Activated T-cell treated with anti-CD3 and anti-CD28 coated beads for 1 hour (primary cell): ENCODE measurements around the gene CHMP4A.
A peak's percentile ranks its signal among the peaks of the same experiment; 100 is the strongest.
"Not testable (repeated sequence)": the region's sequence is repeated elsewhere in the genome, so short reads cannot be mapped to it uniquely, and the experiment has no call there.

Experiments
- DNase-seq: peaks from one replicate; pipeline ENCODE4 v3.0.0-alpha.2; 2020; ENCODE audit warnings: low read depth

CHMP4A gene

DNA sequence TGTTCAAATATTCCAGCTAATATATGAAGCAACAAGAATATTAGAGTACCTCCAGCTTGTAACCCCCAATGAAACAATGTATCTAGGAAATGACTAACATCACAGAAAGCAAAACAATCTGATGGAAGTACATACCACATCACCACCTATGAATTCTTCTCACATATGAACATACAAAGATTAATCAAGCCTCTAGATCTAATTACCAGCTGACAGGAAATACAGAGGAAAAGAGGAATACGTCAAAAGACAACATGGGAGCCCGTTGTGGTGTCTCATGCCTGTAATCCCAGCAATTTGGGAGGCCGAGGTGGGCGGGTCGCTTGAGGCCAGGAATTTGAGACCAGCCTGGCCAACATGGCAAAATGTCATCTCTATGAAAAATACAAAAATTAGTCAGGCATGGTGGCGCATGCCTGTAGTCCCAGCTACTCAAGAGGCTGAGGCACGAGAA, 11.4 kb upstream of the CHMP4A start:
- DNase-seq = no peak

DNA sequence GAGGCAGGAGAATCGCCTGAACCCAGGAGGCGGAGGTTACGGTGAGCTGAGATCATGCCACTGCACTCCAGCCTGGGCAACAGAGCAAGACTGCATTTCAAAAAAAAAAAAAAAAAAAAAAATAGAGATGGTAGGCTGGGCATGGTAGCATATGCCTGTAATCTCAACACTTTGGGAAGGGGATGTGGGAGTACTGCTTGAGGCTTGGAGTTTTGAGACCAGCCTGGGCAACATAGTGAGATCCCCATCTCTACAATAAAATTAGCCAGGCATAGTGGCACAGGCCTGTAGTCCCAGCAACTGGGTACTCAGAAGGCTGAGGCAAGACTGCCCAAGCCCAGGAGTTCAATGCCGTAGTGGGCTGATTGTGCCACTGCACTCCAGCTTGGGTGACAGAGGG, 9.7 kb upstream of the CHMP4A start:
- not testable (repeated sequence) for DNase-seq

DNA sequence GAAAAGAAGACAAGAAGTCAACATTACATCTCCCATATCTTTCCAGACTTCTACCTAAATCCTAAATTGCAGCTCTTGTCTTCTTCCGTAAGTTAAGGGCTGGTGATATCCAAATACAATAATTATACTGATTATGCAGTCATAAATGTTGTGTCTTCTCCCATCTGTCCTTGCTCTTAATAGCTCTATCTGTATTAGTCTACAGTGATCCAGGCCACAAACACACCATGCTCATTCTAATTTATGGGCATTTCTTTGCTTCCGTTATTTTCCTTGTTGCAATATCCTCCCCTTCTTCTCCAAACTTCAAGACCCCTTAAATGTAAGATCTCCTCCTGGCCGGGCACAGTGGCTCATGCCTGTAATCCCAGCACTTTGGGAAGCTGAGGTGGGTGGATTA, 6.2 kb upstream of the CHMP4A start:
- no peak for DNase-seq

DNA sequence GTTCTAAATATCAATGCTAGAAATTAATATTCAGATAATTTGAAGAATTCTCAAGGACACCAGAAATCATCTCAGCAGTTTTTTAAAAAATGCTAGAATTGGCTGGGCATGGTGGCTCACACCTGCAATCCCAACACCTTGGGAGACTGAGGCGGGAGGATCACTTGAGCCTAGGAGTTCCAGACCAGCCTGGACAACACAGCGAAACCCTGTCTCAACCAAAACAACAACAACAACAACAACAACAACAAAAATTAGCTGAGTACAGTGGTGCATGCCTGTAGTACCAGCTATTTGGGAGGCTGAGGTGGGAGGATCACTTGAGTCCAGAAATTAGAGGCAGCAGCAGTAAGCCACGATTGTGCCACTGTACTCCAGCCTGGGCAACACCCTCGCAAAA, 5.8 kb upstream of the CHMP4A start:
- no peak for DNase-seq

DNA sequence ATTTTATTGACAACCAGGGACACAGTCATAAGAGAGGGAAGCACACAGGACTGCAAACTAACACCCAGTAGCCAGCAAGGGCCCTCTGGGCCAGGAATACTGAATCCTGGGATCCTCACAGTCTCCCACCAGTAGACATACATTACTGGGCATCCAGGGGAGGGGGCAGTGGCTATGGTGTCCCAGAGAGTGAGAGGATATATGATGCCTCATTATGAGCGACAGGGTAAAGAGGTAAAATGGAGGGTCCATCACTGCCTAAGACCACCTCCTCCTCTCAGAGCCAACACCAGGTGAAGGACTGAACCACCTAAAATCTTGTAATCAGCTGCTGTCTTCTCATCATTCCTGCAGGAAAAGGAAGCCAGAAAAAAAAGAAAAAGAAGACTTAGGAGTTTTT, 3.6 kb upstream of the CHMP4A start:
- DNase-seq = not testable (repeated sequence)

DNA sequence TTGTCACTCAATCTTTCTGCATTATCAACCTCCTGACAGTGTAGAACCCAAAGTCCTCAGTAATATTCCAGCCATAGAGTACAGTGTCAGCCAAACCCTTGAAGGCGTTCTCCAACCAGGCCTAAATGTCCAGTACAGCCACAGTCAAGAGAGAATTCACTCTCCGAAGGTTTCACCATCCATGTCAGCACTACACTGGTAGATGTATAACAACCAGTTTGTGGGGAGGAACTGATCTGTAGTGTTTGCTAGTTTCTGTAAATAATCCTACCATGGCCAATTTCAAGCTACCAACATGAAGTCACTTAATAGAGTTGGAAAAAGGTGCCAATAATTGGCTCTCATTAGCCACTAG, 3.0 kb upstream of the CHMP4A start:
- no peak for DNase-seq

DNA sequence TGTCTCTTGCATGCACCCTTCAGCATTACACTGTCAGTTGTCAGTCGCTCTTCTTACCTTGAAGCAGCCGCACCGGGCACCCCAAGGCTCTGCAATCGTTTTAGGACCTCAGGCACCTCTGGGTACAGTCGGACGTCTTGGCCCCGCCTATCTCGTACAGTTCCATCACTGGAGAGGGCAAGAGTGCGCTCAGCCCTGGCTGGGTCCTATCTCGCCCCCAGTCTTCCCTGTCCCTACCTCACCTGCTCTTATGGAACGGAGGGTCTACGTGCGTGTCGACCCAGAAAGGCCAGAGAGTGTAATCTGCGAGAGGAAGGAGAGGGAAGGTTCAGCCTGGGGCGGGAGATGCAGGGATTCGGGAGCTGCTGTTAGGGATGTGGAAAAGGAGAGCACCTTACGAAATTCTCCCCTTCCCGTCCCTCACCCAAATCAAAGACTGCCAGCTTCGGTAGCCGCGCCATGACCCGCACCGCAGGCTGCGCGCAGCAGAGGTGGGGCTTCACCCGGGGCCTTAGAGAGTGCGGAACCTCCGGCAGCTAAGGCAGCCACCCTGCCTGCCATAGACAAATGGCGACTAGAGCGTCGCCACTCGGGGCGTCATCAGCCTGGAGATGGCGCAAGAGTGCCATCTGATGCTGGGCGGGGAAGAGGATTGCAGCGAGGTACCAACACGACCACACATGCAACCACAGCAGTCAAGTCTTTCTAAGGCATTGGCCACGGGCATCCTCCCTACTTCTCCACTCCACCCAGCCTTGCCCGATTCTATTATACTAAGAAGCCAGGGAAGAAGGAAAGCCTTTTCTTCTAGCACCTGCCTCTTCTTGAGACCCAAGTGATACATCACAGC, 2.4 kb upstream of the CHMP4A start, which contains the start of gene MDP1:
TSS of gene MDP1 (minus strand) at position 572 of the 850 bp plus-strand sequence. CDS start at position 461, 111 bp downstream.
- peak; percentile 75 for DNase-seq

DNA sequence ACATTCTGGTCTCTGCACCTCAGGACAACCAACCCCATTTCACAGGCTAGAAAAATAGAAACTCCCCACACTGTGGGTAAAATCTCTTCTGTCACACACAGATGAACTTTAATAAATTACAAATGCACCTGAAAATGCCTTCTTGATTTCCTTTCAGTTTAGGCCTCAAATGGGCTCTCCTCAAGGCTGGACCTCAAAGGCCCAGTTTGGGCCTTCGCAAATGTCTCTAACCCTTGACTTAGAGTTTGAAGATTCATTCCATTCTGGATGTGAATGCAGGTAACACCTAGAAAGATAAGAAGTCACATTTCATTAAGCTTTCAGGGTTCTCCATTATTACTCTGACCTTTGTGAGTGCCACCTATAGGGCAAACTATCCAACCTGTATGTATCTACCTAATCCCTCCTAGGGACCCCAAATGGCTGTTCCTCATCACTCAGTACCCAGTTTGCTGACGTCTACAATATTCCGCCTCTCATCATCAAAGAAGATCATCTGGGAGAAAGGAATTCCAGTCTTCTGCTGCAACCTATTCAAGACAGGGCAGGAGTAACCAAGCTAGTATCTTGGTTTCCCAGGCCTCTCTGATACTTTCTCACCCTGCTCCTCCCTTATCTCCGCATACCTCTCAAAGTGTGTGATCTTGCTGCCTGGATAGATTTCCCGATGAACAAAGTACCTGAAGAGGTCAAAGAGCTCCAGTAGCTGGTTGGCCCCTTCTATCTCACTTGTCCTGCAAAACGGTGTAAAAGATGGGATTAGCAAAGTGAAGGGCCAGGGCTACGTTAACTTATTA, 776 bp upstream of the CHMP4A start:
- no peak for DNase-seq

DNA sequence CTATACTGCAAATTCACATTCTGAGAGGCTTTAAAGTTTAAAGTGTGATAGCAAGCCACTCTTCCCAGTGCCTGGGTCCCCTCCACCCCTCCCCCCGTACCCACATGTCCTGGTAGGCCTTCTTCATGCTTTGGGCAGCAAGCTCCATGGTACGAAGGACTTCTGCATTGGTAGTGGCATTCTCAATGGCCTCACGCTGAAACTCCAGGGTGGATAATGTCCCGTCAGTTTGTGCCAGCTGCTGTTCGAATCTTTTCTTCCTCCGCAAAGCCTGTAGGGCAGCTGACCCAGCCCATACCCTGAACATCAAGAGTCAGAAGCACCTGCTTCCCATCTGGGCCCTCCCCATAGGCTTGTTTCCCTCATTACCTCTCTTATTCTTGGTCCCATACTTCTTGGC, 2.0 kb downstream of the CHMP4A start:
- DNase-seq = no peak

DNA sequence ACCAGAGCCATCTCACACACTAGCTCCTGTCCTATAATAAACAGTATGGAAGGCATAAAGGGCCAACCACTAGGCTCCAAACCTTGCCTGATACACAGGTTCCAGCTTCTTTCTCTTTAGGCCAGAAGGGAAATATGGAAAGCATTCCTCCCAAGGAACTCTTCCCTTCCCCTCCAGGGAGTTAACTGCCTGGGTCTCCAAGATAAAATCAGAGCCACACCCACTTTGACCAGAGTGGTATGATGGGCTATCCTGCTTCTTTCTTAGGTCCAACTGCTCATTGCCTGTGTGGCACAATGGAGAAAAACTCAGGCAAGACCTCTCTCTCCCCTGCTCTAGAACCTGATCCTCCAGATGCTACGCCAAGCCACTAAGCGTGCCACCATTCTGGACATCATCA, 5.7 kb downstream of the CHMP4A start:
- no peak for DNase-seq

DNA sequence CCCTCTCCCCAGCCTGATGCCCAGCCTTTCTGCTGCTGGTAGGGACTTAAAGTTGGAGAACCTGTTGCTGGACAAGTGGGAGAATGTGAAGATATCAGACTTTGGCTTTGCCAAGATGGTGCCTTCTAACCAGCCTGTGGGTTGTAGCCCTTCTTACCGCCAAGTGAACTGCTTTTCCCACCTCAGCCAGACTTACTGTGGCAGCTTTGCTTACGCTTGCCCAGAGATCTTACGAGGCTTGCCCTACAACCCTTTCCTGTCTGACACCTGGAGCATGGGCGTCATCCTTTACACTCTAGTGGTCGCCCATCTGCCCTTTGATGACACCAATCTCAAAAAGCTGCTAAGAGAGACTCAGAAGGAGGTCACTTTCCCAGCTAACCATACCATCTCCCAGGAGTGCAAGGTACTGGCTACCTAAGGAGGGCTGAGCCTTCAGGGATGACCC, 6.2 kb downstream of the CHMP4A start:
- no peak for DNase-seq

DNA sequence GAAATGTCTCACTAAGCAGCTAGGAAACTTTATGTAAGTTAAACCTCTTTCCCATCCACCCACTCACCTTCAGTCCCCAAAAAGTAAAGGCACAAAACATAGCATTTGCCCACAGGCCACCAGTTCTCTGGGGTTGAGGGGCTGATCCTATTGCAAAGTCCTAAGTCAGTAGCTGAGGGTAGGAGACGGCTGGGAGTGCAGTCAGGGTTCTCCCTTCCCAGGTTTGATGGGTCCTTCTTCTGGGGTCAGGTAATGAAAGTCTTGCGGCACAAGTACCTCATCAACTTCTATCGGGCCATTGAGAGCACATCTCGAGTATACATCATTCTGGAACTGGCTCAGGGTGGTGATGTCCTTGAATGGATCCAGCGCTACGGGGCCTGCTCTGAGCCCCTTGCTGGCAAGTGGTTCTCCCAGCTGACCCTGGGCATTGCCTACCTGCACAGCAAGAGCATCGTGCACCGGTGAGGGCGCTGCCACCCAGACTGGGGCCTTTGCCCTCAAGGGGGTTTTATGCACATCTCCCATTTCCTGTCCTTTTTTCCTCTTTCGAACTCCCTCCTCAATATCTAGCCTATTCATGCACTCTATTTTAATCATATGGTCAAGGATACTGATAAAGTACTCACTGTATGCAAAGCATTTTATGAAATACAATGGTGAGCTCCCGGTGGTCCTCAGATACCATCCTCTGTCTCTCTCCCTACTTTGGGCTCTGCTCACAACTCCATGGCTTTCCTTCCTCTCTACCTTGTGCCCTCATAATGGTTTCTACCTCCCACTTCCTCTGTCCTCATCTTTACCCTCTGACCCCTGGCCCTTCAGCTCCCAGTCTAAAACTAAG, 6.8 kb downstream of the CHMP4A start:
- DNase-seq = no peak

DNA sequence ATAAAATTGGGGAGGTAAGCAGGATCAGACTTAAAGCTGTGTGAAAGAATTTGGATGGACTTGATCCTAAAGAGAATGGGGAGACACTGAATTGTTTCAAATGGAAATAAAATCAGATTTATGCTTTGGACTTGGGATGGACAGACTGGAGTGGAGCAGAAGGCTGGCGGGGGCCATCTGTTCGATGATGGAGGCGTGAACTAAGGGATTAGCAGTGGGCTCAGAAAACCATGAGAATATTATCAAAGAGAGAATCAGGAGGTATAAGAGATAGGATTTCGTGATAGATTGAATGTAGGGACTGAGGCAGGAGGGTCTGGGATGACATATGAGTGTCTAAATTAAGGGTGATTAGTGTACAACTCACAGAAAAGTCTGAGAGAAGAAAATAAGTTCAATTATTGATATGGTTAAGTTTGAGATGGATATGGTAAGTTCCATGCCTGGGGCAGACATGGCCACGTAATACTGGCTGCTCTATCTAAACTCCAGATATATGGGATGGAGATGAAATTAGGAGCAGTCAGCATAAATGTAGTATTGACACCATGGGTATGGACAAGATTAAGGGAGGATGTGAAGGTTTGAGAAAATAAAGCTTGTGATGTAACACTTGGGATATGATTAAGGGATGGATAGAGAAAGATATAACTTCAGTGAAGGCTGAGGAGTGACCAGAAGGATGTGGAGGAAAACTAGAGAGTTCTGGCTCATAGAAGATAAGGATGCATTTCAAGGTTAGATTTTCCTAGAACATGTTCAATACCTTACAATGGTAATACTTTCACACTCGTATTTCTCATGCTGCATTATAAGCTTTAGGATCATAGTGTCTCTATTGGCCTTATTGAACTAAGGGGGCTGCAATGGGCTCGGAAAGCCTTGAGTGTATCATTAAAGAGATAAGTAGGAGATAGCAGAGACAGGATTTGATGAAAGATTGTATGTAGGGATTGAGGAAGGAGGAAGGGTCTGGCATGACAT, 8.8 kb downstream of the CHMP4A start:
- no peak for DNase-seq

DNA sequence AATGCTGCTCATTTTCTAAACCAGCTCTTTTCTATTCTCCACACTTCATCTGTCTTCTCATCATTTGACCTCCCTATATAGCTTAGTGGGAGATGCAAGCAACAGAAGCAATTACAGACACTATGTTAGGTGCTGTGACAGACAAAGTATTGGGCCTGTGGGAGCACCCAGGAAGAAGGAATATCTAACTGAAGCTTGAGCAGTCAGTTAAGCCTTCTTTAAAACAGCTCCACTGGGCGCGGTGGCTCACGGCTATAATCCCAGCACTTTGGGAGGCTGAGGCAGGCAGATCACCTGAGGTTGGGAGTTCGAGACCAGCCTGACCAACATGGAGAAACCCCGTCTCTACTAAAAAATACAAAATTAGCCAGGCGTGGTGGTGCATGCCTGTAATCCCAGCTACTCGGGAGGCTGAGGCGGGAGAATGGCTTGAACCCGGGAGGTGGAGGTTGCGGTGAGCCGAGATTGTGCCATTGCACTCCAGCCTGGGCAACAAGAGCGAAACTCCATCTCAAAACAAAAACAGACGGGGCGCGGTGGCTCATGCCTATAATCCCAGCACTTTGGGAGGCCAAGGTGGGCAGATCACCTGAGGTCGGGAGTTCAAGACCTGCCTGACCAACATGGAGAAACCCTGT, 9.9 kb downstream of the CHMP4A start:
- DNase-seq = not testable (repeated sequence)

DNA sequence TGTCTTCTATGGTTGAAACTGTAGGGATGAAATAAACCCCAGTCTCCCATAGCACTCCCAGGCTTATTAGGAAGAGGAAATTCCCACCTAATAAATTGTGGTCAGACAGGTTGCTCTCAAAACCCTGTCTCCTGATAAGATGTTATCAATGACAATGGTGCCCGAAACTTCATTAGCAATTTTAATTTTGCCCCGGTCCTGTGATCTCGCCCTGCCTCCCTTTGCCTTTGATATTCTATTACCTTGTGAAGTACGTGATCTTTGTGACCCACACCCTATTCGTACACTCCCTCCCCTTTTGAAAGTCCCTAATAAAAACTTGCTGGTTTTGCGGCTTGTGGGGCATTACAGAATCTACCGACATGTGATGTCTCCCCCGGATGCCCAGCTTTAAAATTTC, 10.8 kb downstream of the CHMP4A start:
- DNase-seq = not testable (repeated sequence)

DNA sequence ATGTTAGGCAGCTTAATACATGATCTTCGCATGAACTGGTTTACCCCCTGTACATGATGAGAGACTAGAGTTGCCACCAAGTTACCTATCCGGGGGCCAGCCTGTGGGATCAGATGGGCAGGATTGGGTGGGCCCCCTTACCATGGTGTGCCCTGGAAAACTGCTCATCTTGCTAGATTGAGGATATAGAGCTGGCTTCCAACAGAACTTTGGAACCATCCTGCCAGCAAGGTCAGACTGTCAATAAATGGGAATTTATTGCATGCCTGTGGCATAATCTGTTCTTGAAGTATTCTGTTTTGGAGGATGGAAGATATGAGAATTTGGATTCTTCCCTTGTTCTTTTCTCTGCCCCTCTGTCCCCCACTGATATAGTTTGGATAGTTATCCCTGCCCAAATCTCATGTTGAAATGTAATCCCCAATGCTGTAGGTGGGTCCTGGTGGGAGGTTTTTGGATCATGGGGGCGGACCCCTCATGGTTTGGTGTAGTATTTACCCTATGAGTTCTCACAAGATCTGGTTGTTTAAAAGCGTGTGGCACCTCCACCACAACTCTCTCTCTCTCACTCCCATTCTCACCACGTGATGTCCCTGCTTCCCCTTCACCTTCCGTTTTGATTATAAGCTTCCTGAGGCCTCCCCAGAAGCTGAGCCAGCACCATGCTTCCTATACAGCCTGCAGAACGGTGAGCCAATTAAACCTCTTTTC, 14.3 kb downstream of the CHMP4A start:
- DNase-seq = no peak

DNA sequence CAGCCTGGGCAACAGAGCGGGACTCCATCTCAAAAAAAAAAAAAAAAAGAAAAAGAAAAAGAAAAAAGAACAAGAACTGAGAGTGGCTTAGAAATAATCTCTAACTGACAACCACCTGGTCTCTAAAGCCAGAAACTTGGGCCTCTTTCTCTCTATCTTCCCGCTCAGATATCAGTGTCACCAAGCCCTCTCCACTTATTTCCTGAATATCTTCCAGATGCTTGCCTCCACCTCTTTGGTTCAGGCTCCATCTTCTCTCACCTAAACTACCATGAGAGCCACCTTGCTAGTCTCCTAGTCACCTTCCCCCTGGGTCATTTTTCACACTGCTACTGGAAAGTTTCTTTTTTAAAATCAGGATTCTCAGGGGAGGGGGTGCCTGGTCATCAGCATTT, 16.2 kb downstream of the CHMP4A start:
- no peak for DNase-seq

DNA sequence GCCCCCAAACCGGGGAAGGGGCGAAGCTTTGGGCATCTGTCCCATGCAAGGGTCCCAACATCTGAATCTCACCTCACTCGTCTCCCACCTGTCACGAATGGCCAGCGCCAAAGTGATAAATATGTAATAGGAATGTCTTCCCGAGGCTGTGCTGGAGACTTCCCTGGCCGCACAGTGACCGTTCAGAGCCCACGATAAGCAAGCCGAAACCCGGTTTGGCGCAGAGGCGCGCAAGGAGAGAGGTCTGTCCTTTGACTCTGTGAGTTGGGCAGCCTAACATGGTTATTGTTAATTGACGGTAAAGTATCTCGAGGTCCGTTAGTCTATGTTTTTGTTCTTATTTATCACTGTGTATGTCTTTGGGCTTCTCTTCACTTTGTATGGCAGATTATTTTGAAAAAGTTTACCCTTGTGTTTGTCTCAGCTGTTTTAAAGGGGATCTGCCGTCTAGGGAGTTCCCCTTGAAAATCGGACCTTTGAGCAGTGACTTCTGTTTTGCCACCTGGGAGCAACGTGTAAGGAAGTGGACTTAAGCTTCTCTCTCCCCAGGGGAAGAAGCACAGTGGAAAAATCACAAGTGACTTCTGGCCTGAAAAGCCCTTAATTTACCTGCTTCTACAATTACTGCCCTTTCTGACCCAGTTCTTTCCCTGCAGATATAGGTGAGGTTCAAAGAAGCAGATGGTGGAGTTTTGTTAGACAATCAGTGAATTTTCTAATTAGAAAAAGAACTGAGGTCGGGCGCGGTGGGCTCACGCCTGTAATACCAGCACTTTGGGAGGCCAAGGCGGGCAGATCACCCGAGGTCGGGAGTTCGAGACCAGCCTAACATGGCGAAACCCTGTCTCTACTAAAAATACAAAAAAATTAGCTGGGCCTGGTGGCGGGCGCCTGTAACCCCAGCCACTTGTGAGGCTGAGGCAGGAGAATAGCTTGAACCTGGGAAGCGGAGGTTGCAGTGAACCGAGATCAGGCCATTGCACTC, 16.9 kb downstream of the CHMP4A start:
- DNase-seq = no peak
